Stimulated activated CD4-positive, alpha-beta T cell treated with anti-CD3 and anti-CD28 coated beads, Interleukin-15, amount 100 ng/mL, for 1 hour (primary cell): ENCODE data around the gene EIF5A.

Experiments used
- DNase-seq, 2 donors: peaks; one replicate each; pipeline ENCODE4 v3.0.0-alpha.2; 2020; ENCODE audit warnings: low read depth in 1 of 2, low spot score in 1 of 2

EIF5A gene

GRCh38 chr17:7313088-7313889 is 5.9 kb downstream of the EIF5A start:
- DNase-seq: no peak

- no peak for DNase-seq
Measured at GRCh38 chr17:7313890-7314718, 6.7 kb downstream of the EIF5A start.

GRCh38 chr17:7314719-7315569 is 7.5 kb downstream of the EIF5A start, which contains the start of gene GPS2:
GPS2 (minus strand) TSS chr17:7315360; CDS start chr17:7315052, 308 bp downstream.
- peak; percentile 75 to 91 for DNase-seq

- DNase-seq: no peak
Measured at GRCh38 chr17:7315570-7316235, 8.3 kb downstream of the EIF5A start.

- no peak for DNase-seq
Measured at GRCh38 chr17:7317161-7317803, 9.9 kb downstream of the EIF5A start.

- DNase-seq: no peak
Measured at GRCh38 chr17:7318121-7318860, 10.9 kb downstream of the EIF5A start.

GRCh38 chr17:7321466-7321865 is 14.0 kb downstream of the EIF5A start:
- DNase-seq: no peak

GRCh38 chr17:7322520-7323194 is 15.2 kb downstream of the EIF5A start:
- no peak for DNase-seq

GRCh38 chr17:7323731-7324437 is 16.5 kb downstream of the EIF5A start:
- peak; percentile 50 to 51 for DNase-seq

- no peak for DNase-seq
Measured at GRCh38 chr17:7324438-7324779, 17.0 kb downstream of the EIF5A start.

- DNase-seq: no peak
Measured at GRCh38 chr17:7325031-7325528, 17.7 kb downstream of the EIF5A start.

- DNase-seq: no peak
Measured at GRCh38 chr17:7326186-7326585, 18.8 kb downstream of the EIF5A start.

GRCh38 chr17:7327056-7327455 is 19.6 kb downstream of the EIF5A start:
- DNase-seq: no peak

- no peak for DNase-seq
Measured at GRCh38 chr17:7327501-7327900, 20.1 kb downstream of the EIF5A start.

GRCh38 chr17:7328009-7328408 is 20.6 kb downstream of the EIF5A start:
- DNase-seq: no peak

- DNase-seq: no peak
Measured at GRCh38 chr17:7328840-7329373, 21.5 kb downstream of the EIF5A start, which contains the start of gene NEURL4. NEURL4 (minus strand) TSS chr17:7329335; CDS start chr17:7329312, 23 bp downstream.

- peak; percentile 89 to 94 for DNase-seq
Measured at GRCh38 chr17:7329374-7329996, 22.1 kb downstream of the EIF5A start.
